Stimulated activated CD4-positive, alpha-beta T cell treated with anti-CD3 and anti-CD28 coated beads, Interleukin-2, amount 100 ng/mL, for 4 hours (primary cell): ENCODE measurements around the gene NPAS3.

ENCODE experiments used
- DNase-seq: peaks from one replicate; pipeline ENCODE4 v3.0.0-alpha.2; 2020; ENCODE audit warnings: low read depth

Gene NPAS3

GRCh38 chr14:33483110-33483509, 544.4 kb downstream of the NPAS3 start:
- no peak for DNase-seq

GRCh38 chr14:33483541-33483940, 544.9 kb downstream of the NPAS3 start:
- DNase-seq, result no peak

- DNase-seq, result no peak
These were observed 545.6 kb downstream of the NPAS3 start for GRCh38 chr14:33484264-33484663.

- no peak for DNase-seq
These were observed 547.7 kb downstream of the NPAS3 start for GRCh38 chr14:33486332-33486890.

- DNase-seq, result no peak
These were observed 549.9 kb downstream of the NPAS3 start for GRCh38 chr14:33488582-33488981.

- no peak for DNase-seq
These were observed 551.9 kb downstream of the NPAS3 start for GRCh38 chr14:33490555-33490954.

GRCh38 chr14:33491112-33491511, 552.4 kb downstream of the NPAS3 start:
- DNase-seq, result no peak

- DNase-seq, result no peak
These were observed 553.8 kb downstream of the NPAS3 start for GRCh38 chr14:33492491-33492890.

GRCh38 chr14:33493266-33493665, 554.6 kb downstream of the NPAS3 start:
- no peak for DNase-seq

- no peak for DNase-seq
These were observed 555.3 kb downstream of the NPAS3 start for GRCh38 chr14:33493990-33494389.

- no peak for DNase-seq
These were observed 561.0 kb downstream of the NPAS3 start for GRCh38 chr14:33499687-33500086.

GRCh38 chr14:33504246-33505099, 565.8 kb downstream of the NPAS3 start:
- DNase-seq, result no peak

GRCh38 chr14:33505266-33505962, 566.7 kb downstream of the NPAS3 start:
- DNase-seq, result no peak

GRCh38 chr14:33505963-33506329, 567.3 kb downstream of the NPAS3 start:
- DNase-seq, result no peak

- no peak for DNase-seq
These were observed 569.7 kb downstream of the NPAS3 start for GRCh38 chr14:33508126-33509062.

GRCh38 chr14:33509454-33509853, 570.8 kb downstream of the NPAS3 start:
- DNase-seq, result no peak

- DNase-seq, result no peak
These were observed 571.4 kb downstream of the NPAS3 start for GRCh38 chr14:33510063-33510481.

GRCh38 chr14:33510991-33511390, 572.3 kb downstream of the NPAS3 start:
- DNase-seq, result no peak

- no peak for DNase-seq
These were observed 573.4 kb downstream of the NPAS3 start for GRCh38 chr14:33511851-33512640.

- DNase-seq, result no peak
These were observed 576.8 kb downstream of the NPAS3 start for GRCh38 chr14:33515441-33515840.

GRCh38 chr14:33515899-33516298, 577.2 kb downstream of the NPAS3 start:
- DNase-seq, result no peak
